ENCODE results near the gene TUFT1.

The TUFT1 gene

DNA sequence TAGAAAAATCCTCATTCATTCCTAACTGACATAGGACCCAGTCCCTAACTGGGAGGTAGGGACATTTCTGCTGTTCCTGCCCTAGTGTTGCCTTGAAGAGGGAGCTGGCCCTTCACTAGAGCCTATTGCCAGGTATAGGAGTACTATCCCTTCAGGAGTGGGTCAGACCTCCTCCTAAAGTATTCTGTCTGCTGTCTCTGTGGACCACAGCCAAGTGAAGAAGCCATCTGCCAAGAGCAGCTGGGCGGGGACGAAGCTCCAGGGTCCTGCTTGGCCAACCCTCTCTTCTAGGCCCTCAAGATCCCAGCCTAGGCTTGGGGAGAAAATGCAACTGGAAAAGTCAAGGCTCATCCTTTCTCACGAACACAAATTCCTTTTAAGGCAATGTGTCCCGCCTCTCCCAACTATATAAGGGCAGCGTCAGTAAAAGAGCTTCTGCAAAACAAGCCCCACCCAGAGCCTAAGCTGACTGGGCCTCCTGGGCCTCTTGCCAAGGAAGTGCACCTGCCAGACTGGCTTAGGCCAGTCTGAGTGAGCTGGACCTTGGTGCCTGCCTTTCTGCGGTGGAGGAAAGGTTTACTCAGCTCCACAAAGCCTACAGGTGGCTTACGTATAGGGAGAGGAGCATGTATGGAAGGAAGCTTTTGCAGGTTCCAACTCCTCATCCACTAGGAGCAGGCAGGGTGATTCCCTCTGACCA is 638 bp upstream of the TUFT1 start:
- peak; percentile 91 for DNase-seq (ENCODE audit: low read depth)

DNA sequence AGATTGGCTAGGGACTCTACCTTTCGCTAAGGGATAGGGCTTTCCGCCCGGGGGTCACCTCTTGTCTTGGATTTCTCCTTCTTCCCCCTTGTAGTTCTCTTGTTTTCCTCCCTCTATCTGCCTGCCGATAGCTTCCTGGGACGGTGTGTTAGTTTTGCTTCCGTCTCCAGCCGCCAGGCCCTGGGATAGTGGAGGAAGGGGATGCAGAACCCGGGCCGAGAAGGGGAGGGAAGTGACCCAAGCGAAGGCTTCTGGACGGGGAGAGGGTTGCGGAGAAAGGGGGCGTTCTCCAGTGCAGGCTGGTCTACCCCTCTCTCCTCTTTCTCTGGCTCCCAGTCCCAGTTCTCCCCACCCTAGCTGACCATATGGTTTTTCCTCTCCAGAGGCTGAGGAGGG is 871 bp downstream of the TUFT1 start:
- peak; percentile 40 for DNase-seq (ENCODE audit: low read depth)

DNA sequence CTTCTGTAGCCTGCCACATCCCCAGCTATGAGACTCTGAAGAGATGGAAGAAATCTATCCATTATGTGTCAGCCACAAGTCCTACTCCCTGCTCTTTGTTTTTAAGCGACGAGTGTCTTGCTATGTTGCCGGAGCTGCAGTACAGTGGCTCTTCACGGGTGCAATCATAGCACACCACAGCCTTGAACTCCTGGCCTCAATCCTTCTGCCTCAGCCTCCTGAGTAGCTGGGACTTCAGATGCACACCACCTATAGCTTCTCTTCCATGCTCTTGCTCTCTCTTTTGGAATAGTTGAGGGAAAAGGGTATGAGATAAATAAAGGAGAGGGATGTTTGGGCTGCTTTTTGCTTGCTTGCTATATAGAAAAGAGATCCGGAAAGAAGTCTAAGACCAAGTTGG is 1.6 kb downstream of the TUFT1 start:
- no peak for DNase-seq (ENCODE audit: low read depth)

DNA sequence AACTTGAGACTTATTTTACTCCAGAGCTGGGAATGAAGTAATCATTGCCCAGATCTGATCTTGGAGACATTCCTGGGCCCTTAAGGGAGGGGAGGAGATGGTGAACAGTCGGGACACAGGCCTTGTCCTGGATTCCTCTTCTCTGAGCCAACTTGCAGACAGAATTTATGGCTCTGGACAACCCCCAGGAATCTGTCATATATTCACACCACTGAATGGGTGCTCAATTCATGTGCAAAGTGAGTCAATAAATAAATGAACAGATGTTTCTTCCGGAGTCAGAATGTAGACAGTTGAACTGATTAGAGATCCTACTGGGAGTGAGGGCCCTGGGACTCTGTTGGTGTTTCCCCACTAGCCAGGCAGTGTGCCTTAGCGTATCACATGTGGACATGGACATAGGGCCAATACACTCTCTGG is 2.6 kb downstream of the TUFT1 start:
- DNase-seq (ENCODE audit: low read depth): peak; percentile 99

DNA sequence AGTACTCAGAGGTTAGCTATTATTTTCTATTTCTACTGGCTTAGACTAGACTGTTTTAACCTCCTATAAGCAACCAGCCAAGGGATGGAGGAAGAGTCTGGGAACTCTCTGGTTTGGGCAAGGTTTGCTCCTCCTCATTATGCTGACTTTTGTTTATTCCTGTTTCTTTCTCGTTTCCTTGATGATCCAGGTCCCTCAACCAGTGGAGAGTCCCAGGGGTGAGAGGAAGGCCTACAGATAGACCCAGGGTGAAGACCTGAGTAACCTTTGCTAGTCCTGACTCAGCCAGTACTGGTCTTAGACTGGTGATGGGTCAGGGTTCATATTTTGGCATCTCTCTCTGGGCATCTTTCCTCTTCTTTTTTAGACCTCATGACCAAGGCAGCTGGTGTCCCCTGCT is 5.4 kb downstream of the TUFT1 start:
- no peak for DNase-seq (ENCODE audit: low read depth)

DNA sequence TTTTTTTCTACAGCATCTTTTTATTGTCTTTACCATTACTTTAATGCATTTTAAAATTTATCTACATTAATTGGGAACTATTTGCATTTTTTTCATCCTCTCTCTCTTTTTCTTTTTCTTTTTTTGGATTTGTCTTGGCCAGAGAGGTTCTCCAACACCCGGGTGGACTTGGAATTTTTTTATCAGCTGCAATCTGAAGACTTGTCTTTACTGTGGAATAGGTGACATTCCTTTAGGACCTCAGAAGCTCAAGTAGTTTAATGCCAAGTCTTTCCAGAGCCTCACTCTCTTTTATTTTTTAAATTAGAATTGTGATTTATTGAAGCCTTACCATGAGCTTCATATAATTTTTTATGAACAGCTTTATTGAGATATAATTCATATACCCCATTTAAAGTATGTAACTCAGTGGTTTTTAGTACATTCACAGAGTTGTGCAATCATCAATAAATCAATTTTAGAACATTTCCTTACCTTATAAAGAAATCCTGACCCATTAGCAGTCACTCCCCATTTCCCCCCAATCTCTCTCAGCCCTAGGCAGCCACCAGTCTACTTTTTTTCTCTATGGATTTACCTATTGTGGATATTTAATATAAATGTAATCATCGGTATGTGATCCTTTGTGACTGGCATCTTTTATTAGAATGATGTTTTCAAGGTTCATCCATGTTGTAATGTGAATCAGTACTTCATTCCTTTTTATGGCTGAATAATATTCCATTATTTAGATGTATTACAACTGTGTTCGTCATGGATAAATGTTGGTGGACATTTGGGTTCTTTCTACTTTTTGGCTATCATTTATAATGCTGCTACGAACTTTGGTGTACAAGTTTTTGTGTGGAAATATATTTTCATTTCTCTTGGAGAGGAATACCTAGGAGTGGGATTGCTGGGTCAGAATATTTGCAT is 6.2 kb downstream of the TUFT1 start:
- no peak for DNase-seq (ENCODE audit: low read depth)

DNA sequence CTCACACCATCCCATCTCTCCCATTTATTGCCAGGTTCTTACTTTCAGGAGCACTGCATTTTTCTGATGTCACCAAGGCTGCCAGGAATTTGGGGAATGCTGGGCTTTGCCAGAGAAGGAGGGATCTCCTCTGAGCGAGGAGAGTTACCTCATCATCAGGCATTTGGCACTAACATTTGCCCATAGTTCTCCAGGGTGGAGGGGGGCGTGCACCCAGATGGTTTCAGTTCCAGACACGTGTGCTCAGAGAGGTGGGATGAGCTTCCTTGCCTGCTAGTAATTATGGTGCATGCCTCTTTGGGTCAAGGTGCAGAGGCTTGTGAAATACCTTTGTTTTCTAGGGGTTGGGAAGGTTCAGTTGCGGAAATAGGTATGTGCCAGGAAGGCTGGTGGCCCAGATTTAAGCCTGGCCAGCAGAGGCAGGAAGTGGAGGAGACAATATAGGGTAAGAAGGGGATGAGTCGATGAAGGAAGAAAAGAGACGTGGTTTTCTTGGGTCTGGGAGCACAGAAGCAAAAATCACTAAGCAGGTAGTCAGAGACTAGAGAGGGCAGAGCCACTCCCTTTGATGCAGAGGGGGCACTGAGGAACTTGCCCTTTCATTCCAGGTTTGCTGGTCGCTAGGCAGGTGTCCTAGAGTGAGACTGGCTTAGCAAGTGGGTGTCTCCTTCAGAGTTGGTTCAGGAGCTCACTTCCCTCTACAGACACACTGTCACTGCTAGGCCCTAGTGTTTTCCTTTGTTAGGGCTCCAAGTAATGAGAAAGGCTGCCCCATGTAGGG is 7.2 kb downstream of the TUFT1 start:
- DNase-seq (ENCODE audit: low read depth): peak; percentile 98

DNA sequence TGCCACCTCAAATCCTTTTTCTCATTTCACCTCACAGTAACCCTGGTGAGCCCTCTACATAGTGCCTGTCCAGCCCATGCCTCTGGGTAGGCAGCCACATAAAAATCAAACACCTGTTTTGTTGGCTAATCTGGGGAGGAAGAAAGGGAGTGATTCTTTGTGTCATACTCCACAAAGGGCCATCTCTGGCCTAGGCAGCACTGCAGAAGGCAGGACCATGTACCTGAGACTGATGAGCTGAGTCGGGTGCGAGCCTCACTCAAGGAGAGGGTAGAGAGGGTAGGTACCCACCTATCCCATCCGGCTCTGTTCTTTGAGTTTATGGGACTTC is 7.8 kb downstream of the TUFT1 start:
- DNase-seq (ENCODE audit: low read depth): no peak

DNA sequence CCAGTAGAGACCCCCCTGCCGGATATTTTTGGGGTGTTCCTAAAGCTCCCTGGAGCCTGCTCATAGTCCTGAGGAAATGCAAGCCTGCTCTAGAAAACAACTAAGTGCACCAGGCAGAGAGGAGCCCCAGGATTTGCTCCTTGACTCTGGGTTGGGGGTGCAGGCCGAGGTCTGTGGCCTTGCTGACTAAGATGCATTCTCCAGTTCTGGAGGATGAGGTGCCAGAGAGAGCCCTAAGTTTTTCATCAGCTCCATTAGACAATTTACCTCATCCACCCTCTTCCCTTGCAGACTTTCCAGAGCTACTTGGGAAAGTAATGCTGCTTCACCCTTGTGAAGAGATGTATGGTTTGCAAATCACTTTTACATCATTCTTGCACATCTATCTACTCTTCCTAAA is 9.1 kb downstream of the TUFT1 start:
- no peak for DNase-seq (ENCODE audit: low read depth)

DNA sequence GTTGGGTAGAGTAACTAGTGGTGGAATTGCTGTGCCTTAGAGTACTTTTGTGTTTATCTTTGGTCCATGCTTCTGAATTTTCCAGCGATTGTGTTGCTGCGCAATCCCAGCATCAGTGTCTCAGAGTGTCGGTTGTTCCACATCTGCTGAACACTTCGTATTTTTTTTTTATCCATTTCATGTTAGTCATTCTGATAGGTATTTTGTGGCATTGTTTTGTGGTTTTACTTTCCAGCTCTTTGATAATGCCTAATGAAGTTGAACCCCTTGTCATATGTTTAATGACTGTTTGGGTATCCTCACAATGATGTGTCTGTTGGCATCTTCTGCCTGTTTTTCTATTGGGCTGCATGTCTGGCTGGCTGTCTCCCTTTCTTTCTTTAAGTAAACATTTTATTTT is 13.6 kb downstream of the TUFT1 start:
- DNase-seq (ENCODE audit: low read depth): peak; percentile 56

DNA sequence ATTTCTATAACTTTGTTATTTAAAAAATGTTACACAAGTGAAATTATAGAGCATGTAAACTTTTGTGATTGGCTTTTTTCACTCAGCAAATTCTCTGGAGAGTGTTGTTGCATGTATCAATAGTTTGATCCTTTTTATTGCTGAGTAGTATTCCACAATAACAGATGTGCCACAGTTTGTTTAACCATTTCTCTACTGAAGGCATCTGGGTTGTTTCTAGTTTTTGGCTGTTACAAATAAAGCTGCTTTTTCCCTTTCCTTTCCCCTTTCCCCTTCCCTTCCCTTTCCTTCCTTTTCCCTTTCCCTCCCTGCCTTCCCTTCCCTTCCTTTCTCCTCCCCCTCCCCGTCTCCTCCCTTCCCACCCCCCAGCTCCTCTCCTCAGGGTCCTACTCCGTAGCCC is 15.9 kb downstream of the TUFT1 start:
- DNase-seq (ENCODE audit: low read depth): no peak

DNA sequence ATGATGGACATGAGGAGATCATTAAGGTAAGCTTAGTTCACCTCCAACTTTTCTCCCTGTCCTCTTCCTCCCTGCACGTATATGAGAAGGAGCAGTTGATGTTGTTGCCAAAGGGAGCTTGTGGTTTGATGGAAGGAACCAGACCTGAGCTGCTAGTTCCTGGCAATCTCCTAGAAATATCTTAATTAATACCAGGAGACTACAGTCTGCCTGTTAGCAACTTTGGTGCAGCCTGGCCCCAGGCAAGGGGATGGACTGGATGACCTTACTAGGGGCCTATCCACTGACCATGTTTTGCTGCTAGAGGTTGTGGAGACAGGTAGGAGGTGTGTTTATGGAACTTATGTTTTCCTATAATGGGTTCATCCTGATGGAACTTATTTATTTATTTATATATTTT is 22.6 kb downstream of the TUFT1 start:
- DNase-seq (ENCODE audit: low read depth): no peak

DNA sequence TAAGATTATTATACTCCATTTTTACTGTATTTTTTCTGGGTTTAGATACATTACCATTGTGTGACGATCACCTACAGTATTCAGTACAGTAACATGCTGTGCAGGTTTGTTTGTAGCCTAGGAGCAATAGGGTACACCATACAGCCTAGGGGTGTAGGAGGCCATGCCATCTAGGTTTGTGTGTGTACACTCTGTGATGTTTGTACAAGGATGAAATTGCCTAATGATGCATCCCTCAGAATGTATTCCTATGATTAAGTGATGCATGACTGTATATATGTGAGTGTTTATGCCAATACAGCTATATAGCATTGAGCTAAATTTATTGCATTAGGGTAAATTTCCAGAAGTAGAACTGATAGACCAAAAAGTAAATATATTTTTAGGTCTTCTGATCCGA is 23.3 kb downstream of the TUFT1 start:
- DNase-seq (ENCODE audit: low read depth): no peak

DNA sequence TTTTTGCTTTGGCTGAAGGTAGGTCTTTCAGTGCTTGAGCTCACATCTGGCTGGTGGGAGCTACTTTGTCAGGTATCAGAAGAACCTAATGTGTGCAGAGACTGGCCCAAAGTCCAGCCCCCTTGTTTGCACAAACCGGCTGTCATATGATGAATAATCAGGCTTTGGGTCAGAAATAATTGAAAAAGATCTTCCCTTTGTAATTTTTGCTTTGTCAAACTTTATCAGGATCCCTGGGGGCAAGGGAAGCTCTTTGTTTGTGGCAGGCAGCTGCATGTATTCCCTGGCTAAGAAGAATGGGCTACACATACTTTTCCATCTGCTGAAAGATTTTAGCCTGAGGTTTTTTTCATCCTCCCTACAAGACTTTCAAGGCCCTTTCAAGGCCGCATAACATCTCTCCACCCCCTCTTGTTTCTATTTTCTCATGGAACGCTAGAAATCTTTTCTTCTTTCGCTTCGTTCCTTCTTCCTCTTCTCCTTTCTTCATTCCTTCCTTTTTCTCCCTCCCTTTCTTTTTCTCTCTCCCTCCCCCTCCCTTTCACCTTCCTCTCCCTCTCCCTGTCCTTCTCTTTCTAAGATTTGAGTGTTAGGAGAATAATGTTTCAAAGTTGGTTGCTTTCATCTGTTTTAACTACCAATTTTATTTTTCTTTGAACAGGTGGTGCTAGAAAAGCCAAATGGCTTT is 25.5 kb downstream of the TUFT1 start:
- DNase-seq (ENCODE audit: low read depth): no peak

DNA sequence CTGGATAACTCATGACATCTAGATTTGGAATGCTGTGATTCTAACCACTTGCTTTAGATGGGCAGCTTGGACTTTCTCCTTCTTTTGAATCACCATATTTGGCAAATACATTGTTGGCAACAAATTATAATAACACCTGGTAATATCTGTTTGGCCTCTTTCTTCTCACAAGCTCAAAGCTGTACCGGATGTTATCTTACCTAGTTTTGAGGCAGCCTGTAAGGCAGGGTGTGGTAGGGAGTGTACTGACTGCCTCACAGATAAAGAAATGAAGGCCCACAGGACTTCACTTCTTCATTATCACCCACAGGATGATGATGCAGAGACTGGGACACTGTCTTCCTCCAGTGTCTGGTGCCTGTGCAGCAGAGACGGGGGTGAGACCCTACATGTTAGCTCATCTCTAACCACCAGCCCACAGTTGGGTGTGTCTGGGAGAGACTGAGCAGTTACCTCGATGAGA is 28.5 kb downstream of the TUFT1 start:
- no peak for DNase-seq (ENCODE audit: low read depth)

DNA sequence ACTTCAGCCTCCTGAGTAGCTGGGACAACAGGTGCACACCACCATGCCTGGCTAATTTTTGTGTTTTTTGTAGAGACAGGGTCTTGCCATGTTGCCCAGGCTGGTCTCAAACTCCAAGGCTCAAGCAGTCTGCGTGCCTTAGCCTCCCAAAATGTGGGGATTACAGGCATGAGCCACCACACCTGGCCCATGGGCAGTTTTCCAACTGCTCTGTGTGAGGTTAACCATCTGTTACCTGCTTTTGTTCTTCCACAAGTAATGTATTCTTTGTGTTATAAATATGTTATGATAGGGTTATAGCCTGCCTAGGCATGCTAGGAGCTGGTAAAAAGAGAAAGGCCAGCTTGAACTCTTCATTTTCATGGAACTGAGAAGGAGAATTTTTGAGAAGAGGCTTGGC is 30.7 kb downstream of the TUFT1 start:
- no peak for DNase-seq (ENCODE audit: low read depth)

DNA sequence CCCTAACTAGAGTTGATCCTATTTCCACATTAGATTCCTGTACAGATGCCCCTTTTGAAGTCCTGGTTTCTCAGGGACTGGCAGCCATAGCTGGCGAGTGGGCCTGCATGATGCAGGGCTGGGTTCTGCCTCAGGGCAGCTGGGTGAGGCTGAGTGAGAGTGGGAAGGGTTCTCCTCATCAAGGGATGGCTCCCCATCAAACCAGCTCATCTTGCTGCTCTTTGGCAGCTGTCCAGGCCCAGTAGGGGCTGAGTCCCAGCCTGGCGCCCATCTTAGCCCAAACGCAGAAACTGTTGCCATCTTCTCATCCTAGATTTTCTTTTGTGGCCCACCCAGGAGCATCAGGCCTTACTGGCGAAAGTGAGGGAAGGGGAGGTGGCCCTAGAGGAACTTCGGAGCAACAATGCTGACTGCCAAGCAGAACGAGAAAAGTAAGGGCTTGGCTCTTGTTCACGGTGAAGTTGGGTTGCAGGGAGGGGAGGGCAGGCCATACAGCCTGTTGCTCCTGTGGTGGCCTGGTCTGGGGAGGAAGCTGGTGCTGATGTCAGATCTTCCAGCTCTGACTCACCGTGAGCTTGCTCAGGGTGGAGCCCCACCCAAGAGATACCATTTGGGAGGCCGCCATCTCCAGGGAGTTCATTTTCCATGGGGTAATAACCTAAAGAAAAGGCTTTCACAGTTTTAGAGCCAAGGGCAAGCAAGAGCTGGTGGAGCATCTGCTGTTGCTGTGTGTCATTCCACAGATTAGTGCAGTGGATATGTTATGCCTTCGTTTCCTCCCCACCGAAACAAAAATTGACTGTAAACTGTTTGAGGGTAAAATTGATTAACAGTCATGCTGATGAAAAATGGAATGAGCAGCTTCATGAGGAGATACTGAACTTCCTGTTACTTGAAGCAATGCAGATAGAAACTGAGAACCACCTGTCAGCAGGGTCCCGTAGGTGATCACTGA is 34.7 kb downstream of the TUFT1 start:
- peak; percentile 80 for DNase-seq (ENCODE audit: low read depth)

DNA sequence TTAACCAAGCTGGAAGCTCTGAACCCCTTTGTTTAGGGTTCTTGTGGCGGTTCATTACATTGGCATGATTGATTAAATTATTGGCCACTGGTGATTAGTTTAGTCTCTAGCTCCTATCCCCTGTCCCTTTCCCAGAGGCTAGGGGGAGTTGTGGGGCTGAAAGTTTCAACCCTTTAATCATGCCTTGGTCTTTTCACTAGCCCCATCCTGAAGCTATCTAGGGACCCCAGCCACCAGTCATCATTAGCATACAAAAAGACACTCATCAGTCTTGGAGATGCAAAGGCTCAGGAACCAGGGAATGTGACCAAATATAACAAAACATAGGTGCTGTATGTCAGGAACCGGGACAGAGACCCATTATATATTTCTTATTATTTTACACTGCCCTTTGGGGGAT is 37.1 kb downstream of the TUFT1 start:
- DNase-seq (ENCODE audit: low read depth): no peak

DNA sequence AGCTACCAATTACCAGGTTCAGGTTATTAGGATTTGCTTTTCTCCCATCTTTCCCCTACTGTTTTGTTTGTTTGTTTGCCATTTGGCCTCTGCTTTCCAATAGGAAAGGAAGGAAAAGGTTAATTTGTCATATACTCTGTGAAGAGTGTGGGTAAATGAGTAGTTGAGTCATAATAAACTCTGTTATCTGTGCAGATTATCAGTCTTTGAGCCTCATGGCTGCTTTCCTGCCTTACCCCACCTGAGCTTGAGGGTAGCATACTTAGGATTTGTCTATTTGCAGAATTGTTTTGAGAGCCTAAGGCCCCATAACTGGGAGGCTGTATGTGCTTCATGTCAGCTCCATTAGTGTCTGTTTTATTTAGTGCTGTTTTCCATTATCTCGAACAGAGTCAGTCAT is 38.8 kb downstream of the TUFT1 start:
- no peak for DNase-seq (ENCODE audit: low read depth)

DNA sequence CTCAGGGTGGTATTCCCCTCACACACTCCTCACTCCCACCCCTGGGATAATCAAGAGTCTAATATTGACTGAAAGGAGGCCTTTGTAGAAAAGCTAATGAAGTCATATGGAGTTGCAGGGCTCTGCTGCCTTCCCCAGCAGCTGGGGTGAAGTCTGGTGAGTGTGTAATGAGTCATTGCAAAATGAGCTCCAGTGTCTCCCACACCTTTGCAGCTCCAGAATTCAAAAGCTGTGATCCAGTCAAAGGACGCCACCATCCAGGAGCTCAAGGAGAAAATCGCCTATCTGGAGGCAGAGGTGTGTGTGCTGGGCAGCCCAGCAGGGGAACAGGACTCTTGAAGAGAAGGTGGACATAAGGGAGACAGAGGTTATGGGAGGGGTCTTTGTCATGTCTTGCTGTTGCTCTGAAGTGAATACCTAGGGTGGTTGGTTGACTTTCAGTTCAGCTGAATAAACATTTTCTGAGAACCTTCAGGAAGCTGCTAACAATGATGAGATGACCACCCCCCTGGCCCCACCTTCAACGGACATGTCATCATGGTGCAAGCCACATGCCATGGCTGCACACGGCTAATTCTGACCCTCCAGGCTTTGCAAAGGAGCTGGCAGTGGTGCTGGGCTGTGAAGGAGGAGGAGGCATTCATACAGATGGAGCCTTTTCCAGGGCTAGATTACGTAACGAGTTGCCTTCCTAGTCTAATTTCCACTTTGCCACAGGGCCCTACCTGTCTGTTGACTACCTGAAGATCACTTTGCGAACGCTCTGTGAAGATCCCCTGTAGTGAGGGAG is 39.5 kb downstream of the TUFT1 start:
- peak; percentile 31 for DNase-seq (ENCODE audit: low read depth)
